Common myeloid progenitor, CD34-positive (primary cell): Measurements from ENCODE around the gene FOXP1.

ENCODE experiments used
- CTCF ChIA-PET: fragments of 350-600 bp; sonication (Branson Sonifier 250); formaldehyde crosslinking; loops from one replicate; lab custom pipeline; 2021; ENCODE audit warnings: antibody characterized with exemption; lab: Charles Lee
- POLR2A ChIA-PET: fragments of 350-600 bp; sonication (Branson Sonifier 250); formaldehyde crosslinking; loops from one replicate; lab custom pipeline; 2021; ENCODE audit warnings: antibody characterized with exemption; lab: Charles Lee
- DNase-seq, 3 donors: peaks; one replicate each; pipeline versions ENCODE4 v3.0.0 to v3.0.0-alpha.2; 2013
- H3K27ac ChIP-seq, 2 experiments: 1 replicate in 1 of 2; 2 replicates in 1 of 2; pipeline ENCODE4 v1.7.0; 2013; ENCODE audit warnings: inconsistent platforms in 2 of 2, low read length in 2 of 2, mild to moderate bottlenecking in 2 of 2, low read depth in 1 of 2, moderate library complexity in 1 of 2; ENCODE audit not compliant: severe bottlenecking in 2 of 2, insufficient read depth in 1 of 2, poor library complexity in 1 of 2
- H3K27me3 ChIP-seq, 5 experiments: replicated peaks in 2 of 5; 1 replicate in 3 of 5; 2 replicates in 2 of 5; pipeline versions ENCODE4 v1.6.1 to v1.7.0; 2013; ENCODE audit warnings: low read length in 4 of 5, mild to moderate bottlenecking in 2 of 5, moderate library complexity in 2 of 5, inconsistent platforms in 1 of 5; ENCODE audit not compliant: insufficient read depth in 5 of 5, control insufficient read depth in 4 of 5
- H3K36me3 ChIP-seq, 4 experiments: 1 replicate in 2 of 4; 2 replicates in 2 of 4; pipeline versions ENCODE4 v1.6.1 to v1.7.0; 2013; ENCODE audit warnings: low read length in 3 of 4, control low read depth in 1 of 4, mild to moderate bottlenecking in 1 of 4; ENCODE audit not compliant: control insufficient read depth in 4 of 4, insufficient read depth in 4 of 4
- H3K4me1 ChIP-seq, 4 experiments: 1 replicate in 3 of 4; 2 replicates in 1 of 4; pipeline versions ENCODE4 v1.6.1 to v1.7.1; 2013; ENCODE audit warnings: low read length in 3 of 4, mild to moderate bottlenecking in 3 of 4, control low read depth in 1 of 4, inconsistent platforms in 1 of 4, moderate library complexity in 1 of 4; ENCODE audit not compliant: control insufficient read depth in 4 of 4, insufficient read depth in 4 of 4; ENCODE audit errors: control extremely low read depth in 1 of 4
- H3K4me3 ChIP-seq, 7 experiments: 1 replicate in 4 of 7; 2 replicates in 3 of 7; pipeline versions ENCODE4 v1.5.1 to v1.7.0; 2013; ENCODE audit warnings: mild to moderate bottlenecking in 7 of 7, low read length in 6 of 7, moderate library complexity in 6 of 7, inconsistent platforms in 2 of 7, low read depth in 2 of 7, control low read depth in 1 of 7; ENCODE audit not compliant: insufficient read depth in 4 of 7, control insufficient read depth in 1 of 7; ENCODE audit errors: extremely low read depth in 1 of 7
- H3K9me3 ChIP-seq, 5 experiments: 1 replicate in 4 of 5; 2 replicates in 1 of 5; pipeline versions ENCODE4 v1.6.1 to v1.7.1; 2013; ENCODE audit warnings: low read length in 4 of 5, mild to moderate bottlenecking in 2 of 5, inconsistent platforms in 1 of 5, low read depth in 1 of 5, moderate library complexity in 1 of 5; ENCODE audit not compliant: control insufficient read depth in 4 of 5, insufficient read depth in 2 of 5; ENCODE audit errors: control extremely low read depth in 1 of 5
- WGBS: methylation state at CpG from one replicate; pipeline ENCODE4 v1.1.5; 2013; ENCODE audit not compliant: insufficient coverage; 5-methylcytosine and 5-hydroxymethylcytosine counted together

Gene FOXP1

GRCh38 chr3:71206305-71207165 is 377.0 kb downstream of the FOXP1 start:
- Histone ChIP-seq H3K9me3 (no peaks in the 10 kb centered on the region), H3K4me3 (no peak overlapping the region), H3K36me3 (peaks cover 0 to 4% (median 1%) of the 10 kb centered on the region in 4 experiments), H3K27ac (peak overlapping the region; percentile 11 to 53), H3K27me3 (no peaks in the 10 kb centered on the region), H3K4me1 (peaks cover 13 to 54% (median 24%) of the 10 kb centered on the region in 4 experiments)
- peak in 1 of 3 donors; percentile 43 for DNase-seq
- 86% methylated on average over 8 of the region's 10 CpGs for WGBS
- ChIA-PET POLR2A (interaction anchor here (0.6 kb wide), 1 partner anchor 76 kb away, joined by 6 read pairs; no protein-coding TSS in a partner anchor), CTCF (interaction anchor here (0.7 to 1.3 kb wide), 3 partner anchors 13 to 720 kb away, joined by 3 to 4 read pairs (median 3); no protein-coding TSS in a partner anchor)

GRCh38 chr3:71203727-71204488 is 379.6 kb downstream of the FOXP1 start:
- DNase-seq, result no peak
- Histone ChIP-seq H3K27me3 (no peaks in the 10 kb centered on the region), H3K4me1 (peaks cover 8 to 40% (median 21%) of the 10 kb centered on the region in 4 experiments), H3K36me3 (peaks cover 0 to 4% (median 1%) of the 10 kb centered on the region in 4 experiments), H3K27ac (no peak overlapping the region), H3K9me3 (no peaks in the 10 kb centered on the region), H3K4me3 (no peak overlapping the region)
- ChIA-PET CTCF (interaction anchor here (1.6 kb wide), 1 partner anchor 21 kb away, joined by 5 read pairs; no protein-coding TSS in a partner anchor), POLR2A (interaction anchor here (0.6 to 0.7 kb wide), 2 partner anchors 13 to 299 kb away, joined by 3 to 9 read pairs; no protein-coding TSS in a partner anchor)
- WGBS, result 100% methylated on average over 1 of the region's 4 CpGs

GRCh38 chr3:71202848-71203533 is 380.5 kb downstream of the FOXP1 start:
- Histone ChIP-seq H3K36me3 (peaks cover 0 to 4% (median 2%) of the 10 kb centered on the region in 4 experiments), H3K27ac (no peak overlapping the region), H3K27me3 (no peaks in the 10 kb centered on the region), H3K9me3 (no peaks in the 10 kb centered on the region), H3K4me1 (peaks cover 4 to 30% (median 13%) of the 10 kb centered on the region in 4 experiments), H3K4me3 (no peak overlapping the region)
- ChIA-PET POLR2A (interaction anchor here (0.6 to 0.7 kb wide), 2 partner anchors 12 to 300 kb away, joined by 3 to 9 read pairs; no protein-coding TSS in a partner anchor), CTCF (interaction anchor here (1.6 kb wide), 1 partner anchor 22 kb away, joined by 5 read pairs; no protein-coding TSS in a partner anchor)
- peak in 1 of 3 donors; percentile 31 for DNase-seq
- WGBS, result 75% methylated on average over 2 of the region's 5 CpGs

- DNase-seq, result no peak
- Histone ChIP-seq H3K27me3 (no peaks in the 10 kb centered on the region), H3K36me3 (peaks cover 0 to 10% (median 9%) of the 10 kb centered on the region in 4 experiments), H3K27ac (no peak overlapping the region), H3K4me1 (peaks cover 2 to 21% (median 8%) of the 10 kb centered on the region in 4 experiments), H3K4me3 (no peak overlapping the region), H3K9me3 (no peaks in the 10 kb centered on the region)
- WGBS, result 100% methylated on average over 1 of the region's 1 CpG
- ChIA-PET CTCF (interaction anchor here (1.0 kb wide), 1 partner anchor 23 kb away, joined by 4 read pairs; no protein-coding TSS in a partner anchor), POLR2A (interaction anchor here (0.7 kb wide), 1 partner anchor 27 kb away, joined by 3 read pairs; no protein-coding TSS in a partner anchor)
Observed at GRCh38 chr3:71201939-71202338, 381.6 kb downstream of the FOXP1 start.

GRCh38 chr3:71197841-71198565 is 385.5 kb downstream of the FOXP1 start:
- H3K4me3 ChIP-seq, result no peak overlapping the region
- POLR2A ChIA-PET, result no interaction called here
- H3K36me3 ChIP-seq, result peaks cover 5 to 24% (median 16%) of the 10 kb centered on the region in 4 experiments
- no peak for DNase-seq
- WGBS, result 95% methylated on average over 11 of the region's 21 CpGs
- H3K27me3 ChIP-seq, result no peaks in the 10 kb centered on the region
- no peak overlapping the region for H3K27ac ChIP-seq
- CTCF ChIA-PET, result interaction anchor here (1.2 to 1.4 kb wide), 2 partner anchors 15 to 28 kb away, joined by 3 read pairs; no protein-coding TSS in a partner anchor
- H3K4me1 ChIP-seq, result peaks cover 0 to 3% (median 2%) of the 10 kb centered on the region in 4 experiments
- no peaks in the 10 kb centered on the region for H3K9me3 ChIP-seq

- 93% methylated on average over 5 of the region's 5 CpGs for WGBS
- Histone ChIP-seq H3K4me1 (no peaks in the 10 kb centered on the region), H3K27ac (no peak overlapping the region), H3K4me3 (no peak overlapping the region), H3K27me3 (no peaks in the 10 kb centered on the region), H3K9me3 (no peaks in the 10 kb centered on the region), H3K36me3 (peaks cover 5 to 24% (median 16%) of the 10 kb centered on the region in 4 experiments)
- POLR2A ChIA-PET, result no interaction called here
- DNase-seq, result no peak
- CTCF ChIA-PET, result no interaction called here
Observed at GRCh38 chr3:71195492-71195891, 388.0 kb downstream of the FOXP1 start.
